Chondrocyte (in vitro differentiated cells): ENCODE data around the gene PDZRN3. TPM values are rescaled to one million over a fixed set of nuclear protein-coding genes. Genes with fewer than 3 reads are reported as not detected.

Experiments used
- DNase-seq: peaks from one replicate; pipeline ENCODE4 v3.0.0; 2021; ENCODE audit warnings: mixed read lengths, low spot score
- H3K27ac Mint-ChIP-seq: one replicate; pipeline ENCODE4 v1.8.0; 2021; ENCODE audit warnings: mild to moderate bottlenecking, moderate library complexity, mixed read lengths; ENCODE audit not compliant: unreplicated experiment
- H3K27me3 Mint-ChIP-seq: 2 replicates; pipeline ENCODE4 v1.8.0; 2021; ENCODE audit warnings: low read depth, mixed read lengths
- H3K36me3 Mint-ChIP-seq: 2 replicates; pipeline ENCODE4 v1.8.0; 2021; ENCODE audit warnings: low read depth, mixed read lengths
- H3K4me1 Mint-ChIP-seq: 2 replicates; pipeline ENCODE4 v1.8.0; 2021; ENCODE audit warnings: low read depth, mild to moderate bottlenecking, mixed read lengths
- H3K4me3 Mint-ChIP-seq: one replicate; pipeline ENCODE4 v1.8.0; 2021; ENCODE audit warnings: mild to moderate bottlenecking, moderate library complexity, mixed read lengths; ENCODE audit not compliant: unreplicated experiment
- H3K9me3 Mint-ChIP-seq: 2 replicates; pipeline ENCODE4 v1.8.0; 2021; ENCODE audit warnings: low read depth, mixed read lengths
- total RNA-seq: library from RNA; stranded (reverse); gene quantifications from 3 replicates; pipeline ENCODE4 v1.2.1, GENCODE V29; 2021
- TF ChIP-seq, protein P1 (sequence below): fragments of 200-600 bp; sonication (generic); IDR thresholded peaks from 2 replicates; pipeline ENCODE4 v1.5.0; 2021; ENCODE audit warnings: antibody characterized with exemption, mild to moderate bottlenecking, moderate library complexity

Gene PDZRN3
- total RNA-seq, 1 donor from 2014 or later, result 19.4 TPM

DNA sequence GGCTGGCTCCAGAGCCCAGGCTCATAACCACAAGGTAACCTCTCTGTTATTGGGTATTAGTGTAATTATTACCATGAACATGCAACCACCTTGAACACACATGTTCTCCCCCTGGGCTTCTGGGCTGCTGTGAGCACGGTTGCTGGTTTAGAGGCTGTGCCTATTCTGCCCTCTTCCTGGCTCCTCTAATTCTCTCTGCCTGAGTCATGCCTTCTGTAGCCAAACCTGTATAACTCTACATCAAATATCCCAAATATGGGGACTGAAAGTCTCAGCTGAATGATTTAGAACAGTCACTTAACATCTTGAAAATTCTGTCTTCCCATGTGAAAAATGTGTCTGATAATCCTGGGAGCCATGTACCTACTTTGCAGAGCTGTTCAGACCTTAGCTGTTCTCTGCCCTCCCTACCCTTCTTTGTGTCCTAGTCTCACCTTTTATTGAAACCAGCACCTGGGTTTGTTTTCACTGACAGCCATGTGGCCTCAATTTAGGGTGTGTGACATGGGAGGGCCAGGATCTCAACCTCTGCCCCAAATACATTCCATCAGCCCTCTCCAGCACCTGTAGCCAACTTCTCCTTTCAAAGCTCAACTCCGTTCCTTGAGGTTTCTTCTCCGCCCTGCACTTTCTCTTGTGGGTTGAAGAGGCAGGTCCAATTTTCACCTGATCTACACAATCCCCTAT, 60.7 kb downstream of the PDZRN3 start:
- Mint-ChIP-seq H3K36me3 (no peaks in the 10 kb centered on the region), H3K27ac (peak overlapping the region; percentile 4), H3K9me3 (no peaks in the 10 kb centered on the region), H3K4me3 (no peak overlapping the region), H3K4me1 (peaks cover 19% of the 10 kb centered on the region), H3K27me3 (no peaks in the 10 kb centered on the region)
- no peak for DNase-seq
- TF ChIP-seq, protein P1, sequence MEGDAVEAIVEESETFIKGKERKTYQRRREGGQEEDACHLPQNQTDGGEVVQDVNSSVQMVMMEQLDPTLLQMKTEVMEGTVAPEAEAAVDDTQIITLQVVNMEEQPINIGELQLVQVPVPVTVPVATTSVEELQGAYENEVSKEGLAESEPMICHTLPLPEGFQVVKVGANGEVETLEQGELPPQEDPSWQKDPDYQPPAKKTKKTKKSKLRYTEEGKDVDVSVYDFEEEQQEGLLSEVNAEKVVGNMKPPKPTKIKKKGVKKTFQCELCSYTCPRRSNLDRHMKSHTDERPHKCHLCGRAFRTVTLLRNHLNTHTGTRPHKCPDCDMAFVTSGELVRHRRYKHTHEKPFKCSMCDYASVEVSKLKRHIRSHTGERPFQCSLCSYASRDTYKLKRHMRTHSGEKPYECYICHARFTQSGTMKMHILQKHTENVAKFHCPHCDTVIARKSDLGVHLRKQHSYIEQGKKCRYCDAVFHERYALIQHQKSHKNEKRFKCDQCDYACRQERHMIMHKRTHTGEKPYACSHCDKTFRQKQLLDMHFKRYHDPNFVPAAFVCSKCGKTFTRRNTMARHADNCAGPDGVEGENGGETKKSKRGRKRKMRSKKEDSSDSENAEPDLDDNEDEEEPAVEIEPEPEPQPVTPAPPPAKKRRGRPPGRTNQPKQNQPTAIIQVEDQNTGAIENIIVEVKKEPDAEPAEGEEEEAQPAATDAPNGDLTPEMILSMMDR, result no peak

DNA sequence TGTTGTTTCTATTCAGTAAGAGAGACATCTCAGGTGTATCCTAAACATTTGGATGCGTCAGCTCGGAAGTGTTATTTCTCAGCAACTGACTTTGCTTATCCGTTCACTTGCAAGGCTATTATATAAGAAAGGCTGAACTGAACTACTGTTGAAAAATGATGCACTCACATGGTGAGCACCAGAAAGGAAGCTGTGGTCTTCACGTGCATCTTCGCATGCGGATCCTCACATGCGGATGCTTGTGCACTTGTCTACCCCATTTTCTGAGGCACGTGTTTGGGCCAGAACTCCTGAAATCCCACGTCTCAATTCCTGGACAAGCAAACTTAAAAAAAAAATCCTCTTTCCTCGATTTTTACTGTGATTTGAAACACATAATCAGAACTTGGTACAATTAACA, 63.2 kb downstream of the PDZRN3 start:
- no peak for DNase-seq
- peaks cover 37% of the 10 kb centered on the region for H3K4me1 Mint-ChIP-seq
- H3K27me3 Mint-ChIP-seq, result no peaks in the 10 kb centered on the region
- H3K4me3 Mint-ChIP-seq, result no peak overlapping the region
- TF ChIP-seq, protein P1, result no peak
- no peak overlapping the region for H3K27ac Mint-ChIP-seq
- H3K9me3 Mint-ChIP-seq, result no peaks in the 10 kb centered on the region
- no peaks in the 10 kb centered on the region for H3K36me3 Mint-ChIP-seq

DNA sequence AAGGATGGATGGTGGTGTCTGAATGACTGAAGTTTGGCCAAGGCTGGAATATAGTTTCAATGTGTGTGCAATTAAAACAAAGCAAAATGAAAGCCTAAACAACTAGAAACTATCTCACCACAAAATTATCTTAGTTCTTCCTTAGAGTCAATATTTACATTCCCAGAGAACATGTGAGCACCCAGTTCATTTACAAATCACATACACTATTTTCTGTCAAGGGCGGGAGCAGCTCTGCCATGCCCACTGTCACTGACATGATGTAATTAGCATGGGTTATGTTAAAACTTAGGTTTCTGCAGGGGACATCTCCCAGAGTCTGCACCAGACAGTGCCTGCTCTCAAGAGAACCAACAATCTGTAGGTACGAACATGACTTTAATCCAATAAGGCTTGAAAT, 65.0 kb downstream of the PDZRN3 start:
- Mint-ChIP-seq H3K4me1 (peaks cover 39% of the 10 kb centered on the region), H3K9me3 (no peaks in the 10 kb centered on the region), H3K27ac (no peak overlapping the region), H3K4me3 (no peak overlapping the region), H3K36me3 (no peaks in the 10 kb centered on the region), H3K27me3 (no peaks in the 10 kb centered on the region)
- no peak for DNase-seq
- TF ChIP-seq, protein P1, result no peak

DNA sequence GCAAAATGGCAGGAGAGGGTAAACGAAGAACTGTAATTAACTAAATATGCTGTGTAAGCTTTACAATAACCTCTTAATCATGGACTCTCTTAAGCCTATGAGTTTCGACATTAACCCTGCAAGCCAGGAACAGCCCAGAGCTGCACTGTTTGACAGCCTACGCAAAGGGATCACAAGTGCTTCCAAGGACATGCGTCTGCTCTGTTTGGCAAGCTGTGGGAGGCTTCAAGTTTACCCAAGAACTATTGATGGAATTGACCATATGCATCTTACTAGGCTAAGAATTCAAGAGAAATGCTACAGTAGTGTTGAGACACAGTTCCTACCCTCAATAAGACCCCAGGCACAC, 66.0 kb downstream of the PDZRN3 start:
- no peak for DNase-seq
- Mint-ChIP-seq H3K27me3 (no peaks in the 10 kb centered on the region), H3K27ac (no peak overlapping the region), H3K4me3 (no peak overlapping the region), H3K4me1 (peaks cover 29% of the 10 kb centered on the region), H3K36me3 (peaks cover 4% of the 10 kb centered on the region), H3K9me3 (no peaks in the 10 kb centered on the region)
- TF ChIP-seq, protein P1, result no peak

DNA sequence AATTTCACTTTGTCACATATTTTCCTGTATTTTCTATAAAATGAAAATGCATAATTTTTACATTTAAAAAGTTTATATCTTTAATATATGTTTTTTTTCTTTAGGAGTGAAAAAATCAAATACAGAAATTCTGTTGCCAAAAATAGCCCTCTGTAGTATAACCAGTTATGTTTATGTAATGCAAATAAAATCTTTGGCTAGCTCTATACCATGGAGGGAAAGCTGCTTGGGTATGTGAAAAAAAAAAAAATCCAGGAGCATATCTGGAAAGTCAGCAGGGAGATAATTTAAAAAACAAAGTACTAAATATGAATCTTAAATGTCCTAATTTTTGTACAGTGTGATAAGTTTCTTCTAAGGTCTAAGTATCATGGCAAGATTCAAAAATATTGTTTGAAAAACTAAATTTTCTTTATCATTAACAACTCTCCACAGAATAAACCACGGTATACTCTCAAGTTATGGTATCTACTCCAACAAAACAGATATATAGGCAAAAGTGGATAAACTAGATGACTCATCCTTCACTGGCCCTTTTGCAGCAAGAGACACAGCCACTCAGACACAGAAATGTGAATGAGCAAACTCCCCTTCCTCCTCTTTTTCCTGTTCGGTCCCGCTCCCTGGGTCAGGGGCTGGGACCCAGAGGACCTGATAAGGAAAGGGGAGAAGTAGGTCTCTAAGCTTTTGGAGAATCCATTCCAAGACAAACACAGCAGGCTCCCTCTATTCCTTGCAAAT, 66.6 kb downstream of the PDZRN3 start:
- H3K4me3 Mint-ChIP-seq, result no peak overlapping the region

More for the DNA sequence above, 66.6 kb downstream of the PDZRN3 start:
- no peak overlapping the region for H3K27ac Mint-ChIP-seq
- peaks cover 4% of the 10 kb centered on the region for H3K36me3 Mint-ChIP-seq
- H3K4me1 Mint-ChIP-seq, result peaks cover 26% of the 10 kb centered on the region
- DNase-seq, result no peak
- TF ChIP-seq, protein P1, result no peak
- no peaks in the 10 kb centered on the region for H3K9me3 Mint-ChIP-seq
- no peaks in the 10 kb centered on the region for H3K27me3 Mint-ChIP-seq
